Loucy (cell line): ENCODE data around the gene DUSP7.

Experiments used
- EZH2phosphoT487 ChIP-seq: fragments of 200-600 bp; IDR thresholded peaks from 2 replicates; pipeline ENCODE4 v1.6.1; 2018; ENCODE audit warnings: antibody characterized with exemption, mild to moderate bottlenecking, moderate library complexity, borderline replicate concordance
- TF ChIP-seq, protein P1 (sequence below): fragments of 200-600 bp; sonication (generic); conservative IDR thresholded peaks from 2 replicates; pipeline ENCODE4 v1.5.1; 2014; ENCODE audit warnings: mild to moderate bottlenecking, antibody characterized with exemption, low read length

DNA sequence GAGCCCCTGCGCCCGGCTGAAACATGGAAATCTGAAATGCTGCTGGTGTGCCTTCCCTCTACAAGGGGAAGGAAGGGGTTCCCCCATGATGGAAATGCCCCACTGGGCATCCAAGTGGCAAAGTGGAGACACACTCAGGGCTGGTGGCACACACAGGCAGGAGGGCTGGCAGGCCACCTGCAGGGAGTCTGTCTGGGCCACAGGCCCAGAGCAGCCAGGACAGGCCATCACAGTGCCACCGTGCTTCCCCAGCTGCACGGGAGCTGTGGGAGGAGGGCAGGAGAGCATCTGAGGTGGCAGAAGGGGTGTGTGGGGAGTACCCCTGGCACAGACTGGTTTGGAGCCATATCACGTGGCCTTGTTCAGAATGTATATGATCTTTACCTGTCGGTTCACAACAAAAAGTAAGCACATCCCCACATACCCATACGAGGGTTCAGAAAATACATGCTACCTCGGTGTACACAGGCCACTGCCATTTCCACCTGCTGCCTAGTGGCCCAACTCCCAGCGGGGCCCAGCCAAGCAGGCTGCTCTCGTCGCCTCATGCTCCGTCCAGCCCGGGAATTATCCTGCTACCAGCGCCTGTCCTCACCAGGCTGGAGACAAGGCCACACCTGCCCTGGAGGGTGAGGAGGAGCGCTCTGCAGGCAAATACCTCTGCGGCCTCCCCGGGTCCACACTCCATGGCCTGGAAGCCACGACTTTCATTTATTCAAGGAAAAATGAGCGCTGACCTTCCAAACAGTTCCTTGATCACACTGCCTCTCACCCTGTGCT lies 22.6 kb upstream of the DUSP7 start:
- TF ChIP-seq, protein P1, sequence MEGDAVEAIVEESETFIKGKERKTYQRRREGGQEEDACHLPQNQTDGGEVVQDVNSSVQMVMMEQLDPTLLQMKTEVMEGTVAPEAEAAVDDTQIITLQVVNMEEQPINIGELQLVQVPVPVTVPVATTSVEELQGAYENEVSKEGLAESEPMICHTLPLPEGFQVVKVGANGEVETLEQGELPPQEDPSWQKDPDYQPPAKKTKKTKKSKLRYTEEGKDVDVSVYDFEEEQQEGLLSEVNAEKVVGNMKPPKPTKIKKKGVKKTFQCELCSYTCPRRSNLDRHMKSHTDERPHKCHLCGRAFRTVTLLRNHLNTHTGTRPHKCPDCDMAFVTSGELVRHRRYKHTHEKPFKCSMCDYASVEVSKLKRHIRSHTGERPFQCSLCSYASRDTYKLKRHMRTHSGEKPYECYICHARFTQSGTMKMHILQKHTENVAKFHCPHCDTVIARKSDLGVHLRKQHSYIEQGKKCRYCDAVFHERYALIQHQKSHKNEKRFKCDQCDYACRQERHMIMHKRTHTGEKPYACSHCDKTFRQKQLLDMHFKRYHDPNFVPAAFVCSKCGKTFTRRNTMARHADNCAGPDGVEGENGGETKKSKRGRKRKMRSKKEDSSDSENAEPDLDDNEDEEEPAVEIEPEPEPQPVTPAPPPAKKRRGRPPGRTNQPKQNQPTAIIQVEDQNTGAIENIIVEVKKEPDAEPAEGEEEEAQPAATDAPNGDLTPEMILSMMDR, result no peak
- no peak for TF ChIP-seq EZH2phosphoT487
